CD4-positive, alpha-beta T cell treated with Interleukin-2 at 100 ng/mL for 4 hours (primary cell): ENCODE data around the gene TTC1.
A peak's percentile ranks its signal among the peaks of the same experiment; 100 is the strongest.
"Not testable (repeated sequence)": the region's sequence is repeated elsewhere in the genome, so short reads cannot be mapped to it uniquely, and the experiment has no call there.

Experiments
- DNase-seq: peaks from one replicate; pipeline ENCODE4 v3.0.0-alpha.2; 2020; ENCODE audit warnings: low spot score

The TTC1 gene, protein sequence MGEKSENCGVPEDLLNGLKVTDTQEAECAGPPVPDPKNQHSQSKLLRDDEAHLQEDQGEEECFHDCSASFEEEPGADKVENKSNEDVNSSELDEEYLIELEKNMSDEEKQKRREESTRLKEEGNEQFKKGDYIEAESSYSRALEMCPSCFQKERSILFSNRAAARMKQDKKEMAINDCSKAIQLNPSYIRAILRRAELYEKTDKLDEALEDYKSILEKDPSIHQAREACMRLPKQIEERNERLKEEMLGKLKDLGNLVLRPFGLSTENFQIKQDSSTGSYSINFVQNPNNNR

DNA sequence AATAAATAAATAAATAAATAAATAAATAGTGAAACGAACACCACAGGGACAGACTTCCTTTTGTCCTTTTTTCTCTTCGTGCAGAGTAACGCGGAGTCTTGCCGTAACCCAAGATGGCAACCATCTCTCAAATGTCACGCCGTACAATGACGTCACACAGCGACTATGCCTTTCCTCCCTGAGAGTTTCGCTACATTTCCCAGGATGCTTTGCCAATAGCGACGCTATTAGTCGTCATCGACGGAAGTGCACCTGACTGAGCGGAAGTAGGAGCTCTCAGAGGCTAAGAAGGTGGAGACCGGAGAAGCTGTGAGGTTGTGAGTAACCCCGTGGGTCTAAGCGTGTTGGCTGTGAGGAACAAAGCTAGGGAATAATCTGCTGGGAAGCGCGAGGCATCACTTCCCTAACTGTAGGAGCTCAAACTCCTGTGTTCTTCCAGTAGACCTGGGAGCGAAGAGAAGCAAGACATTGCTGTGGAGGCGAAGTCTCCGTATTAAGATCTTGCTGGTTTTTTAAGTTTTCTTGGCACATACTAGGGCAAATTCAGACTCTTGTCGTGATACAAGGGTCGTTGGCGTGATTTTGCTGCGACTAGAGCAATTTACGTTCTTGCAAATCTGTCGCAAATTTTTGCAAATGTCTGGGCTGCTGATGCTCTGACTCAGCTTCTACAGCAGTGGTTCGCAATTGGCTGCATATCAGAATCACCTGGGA is at the start of gene TTC1:
TTC1 (plus strand) TSS at position 263 of the 714 bp plus-strand sequence. CDS start 1,390 bp downstream, outside the sequence.
- peak; percentile 96 for DNase-seq

- no peak for DNase-seq
These were observed 47.5 kb upstream of the TTC1 start for GRCh38 chr5:159961176-159962160.

- DNase-seq = no peak
These were observed 46.7 kb upstream of the TTC1 start for GRCh38 chr5:159962214-159962613.

GRCh38 chr5:159963935-159964334 is 45.0 kb upstream of the TTC1 start:
- no peak for DNase-seq

GRCh38 chr5:159965031-159965837 is 43.7 kb upstream of the TTC1 start:
- no peak for DNase-seq

DNA sequence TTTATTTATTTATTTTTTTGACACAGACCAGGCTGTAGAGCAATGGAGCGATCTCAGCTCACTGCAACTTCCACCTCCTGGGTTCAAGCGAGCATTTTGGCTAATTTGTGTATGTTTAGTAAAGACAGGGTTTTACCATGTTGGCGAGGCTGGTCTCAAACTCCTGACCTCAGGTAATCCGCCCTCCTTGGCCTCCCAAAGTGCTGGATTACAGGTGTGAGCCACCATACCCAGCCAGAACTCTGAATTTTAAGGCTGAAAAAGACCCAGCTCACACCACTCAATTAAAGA is 43.2 kb upstream of the TTC1 start:
- DNase-seq = not testable (repeated sequence)

DNA sequence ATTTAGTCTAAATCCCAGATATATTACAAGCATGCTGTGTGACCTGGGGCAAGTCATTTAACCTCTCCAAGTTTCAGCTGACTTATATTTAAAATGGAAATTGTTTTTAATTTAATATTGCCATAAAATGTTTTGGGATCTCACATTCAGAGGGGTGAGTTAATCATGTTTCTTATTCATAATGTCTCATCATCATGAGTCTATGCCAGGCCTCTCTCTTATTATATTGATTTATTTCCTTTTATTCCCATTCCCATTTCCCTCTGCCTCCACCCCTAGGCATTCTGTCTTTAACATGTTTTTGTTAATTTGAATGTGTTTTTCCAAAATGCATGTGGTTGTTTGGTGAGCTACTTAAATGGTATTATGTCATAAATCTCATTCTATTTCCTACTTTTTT is 39.0 kb upstream of the TTC1 start:
- DNase-seq = no peak

GRCh38 chr5:159971038-159971437 is 37.9 kb upstream of the TTC1 start:
- no peak for DNase-seq

- no peak for DNase-seq
These were observed 37.4 kb upstream of the TTC1 start for GRCh38 chr5:159971514-159971913.

DNA sequence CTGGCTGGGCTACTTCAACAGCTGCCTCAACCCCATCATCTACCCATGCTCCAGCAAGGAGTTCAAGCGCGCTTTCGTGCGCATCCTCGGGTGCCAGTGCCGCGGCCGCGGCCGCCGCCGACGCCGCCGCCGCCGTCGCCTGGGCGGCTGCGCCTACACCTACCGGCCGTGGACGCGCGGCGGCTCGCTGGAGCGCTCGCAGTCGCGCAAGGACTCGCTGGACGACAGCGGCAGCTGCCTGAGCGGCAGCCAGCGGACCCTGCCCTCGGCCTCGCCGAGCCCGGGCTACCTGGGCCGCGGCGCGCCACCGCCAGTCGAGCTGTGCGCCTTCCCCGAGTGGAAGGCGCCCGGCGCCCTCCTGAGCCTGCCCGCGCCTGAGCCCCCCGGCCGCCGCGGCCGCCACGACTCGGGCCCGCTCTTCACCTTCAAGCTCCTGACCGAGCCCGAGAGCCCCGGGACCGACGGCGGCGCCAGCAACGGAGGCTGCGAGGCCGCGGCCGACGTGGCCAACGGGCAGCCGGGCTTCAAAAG is 36.9 kb upstream of the TTC1 start:
- DNase-seq = no peak

GRCh38 chr5:159972538-159973362 is 36.2 kb upstream of the TTC1 start:
- no peak for DNase-seq

DNA sequence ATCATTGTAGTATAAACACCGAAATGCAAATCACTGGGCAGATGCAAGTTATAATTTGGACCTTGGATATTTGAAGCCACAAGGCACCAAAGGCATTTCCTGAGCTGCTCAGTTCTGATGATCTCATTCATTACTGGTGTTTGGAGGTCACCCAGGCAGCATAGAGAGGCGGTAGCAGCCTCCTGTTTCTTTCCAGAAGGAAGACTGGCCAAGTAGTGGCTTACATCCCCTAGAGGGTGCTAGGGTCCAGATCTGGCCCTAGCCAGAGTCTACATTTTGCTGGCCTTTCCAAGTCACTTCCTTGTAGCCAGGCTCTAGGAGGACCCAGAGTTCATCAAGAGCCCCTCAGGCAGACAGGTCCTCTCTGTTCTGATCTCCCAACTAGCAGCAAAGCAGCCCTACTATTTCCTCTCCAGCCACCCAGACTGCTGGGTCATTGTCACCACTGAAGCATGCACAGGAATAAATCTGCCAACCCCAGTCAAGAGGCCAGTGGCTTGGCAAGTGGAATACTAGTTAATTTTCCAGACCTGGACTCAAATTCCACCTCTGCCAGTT is 33.4 kb upstream of the TTC1 start:
- DNase-seq = no peak

DNA sequence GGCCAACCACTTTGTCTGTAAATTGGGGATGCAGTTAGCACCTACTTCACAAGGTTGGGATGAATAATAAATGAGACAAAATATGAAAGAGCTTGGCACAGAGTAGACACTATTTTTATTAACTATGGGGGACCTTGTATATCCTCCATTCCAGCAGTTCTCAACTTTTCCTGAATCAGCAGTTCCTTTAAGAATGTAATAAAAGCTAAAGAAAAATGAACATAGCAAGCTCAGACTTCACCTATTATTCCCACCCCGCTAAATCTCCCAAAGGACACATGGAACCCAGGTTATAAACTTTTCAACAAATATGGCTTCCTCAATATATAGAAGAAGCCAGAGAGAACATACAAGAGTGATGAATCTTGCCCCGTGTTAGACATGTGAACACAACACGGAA is 32.0 kb upstream of the TTC1 start:
- no peak for DNase-seq

GRCh38 chr5:159978358-159978757 is 30.6 kb upstream of the TTC1 start:
- DNase-seq = no peak

- no peak for DNase-seq
These were observed 26.3 kb upstream of the TTC1 start for GRCh38 chr5:159982421-159983173.

DNA sequence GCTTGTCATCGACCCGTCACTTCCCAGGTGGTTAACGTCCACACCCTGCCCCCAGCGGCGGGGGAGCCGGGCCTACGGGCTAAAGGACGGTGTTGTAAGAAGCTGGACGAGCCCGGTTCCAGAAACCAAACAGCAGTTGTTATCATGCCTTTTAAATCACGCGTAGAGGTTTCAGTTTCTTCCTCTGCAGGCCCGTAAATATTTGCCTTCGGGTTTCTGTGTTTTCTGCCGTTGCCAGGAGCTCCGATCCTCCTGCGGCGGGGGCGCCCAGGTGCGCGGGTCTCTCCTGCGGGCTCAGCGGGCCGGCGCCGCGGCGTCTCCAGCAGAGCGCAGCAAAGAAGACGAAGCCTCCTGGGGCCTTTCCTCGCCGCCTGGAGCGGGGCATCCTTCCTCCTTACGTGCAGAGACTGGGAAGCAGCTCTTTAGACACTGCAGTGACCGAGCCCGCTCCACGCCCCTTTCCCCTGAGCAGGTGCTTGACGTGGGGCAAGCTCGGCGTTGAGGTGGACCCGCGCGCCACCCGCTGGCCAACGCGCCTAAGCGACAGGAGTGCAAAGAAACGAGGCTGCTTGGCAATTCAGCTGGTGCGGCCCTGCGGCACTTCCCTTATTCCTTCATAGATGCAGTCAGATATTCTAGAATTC is 21.8 kb upstream of the TTC1 start:
- peak; percentile 70 for DNase-seq

DNA sequence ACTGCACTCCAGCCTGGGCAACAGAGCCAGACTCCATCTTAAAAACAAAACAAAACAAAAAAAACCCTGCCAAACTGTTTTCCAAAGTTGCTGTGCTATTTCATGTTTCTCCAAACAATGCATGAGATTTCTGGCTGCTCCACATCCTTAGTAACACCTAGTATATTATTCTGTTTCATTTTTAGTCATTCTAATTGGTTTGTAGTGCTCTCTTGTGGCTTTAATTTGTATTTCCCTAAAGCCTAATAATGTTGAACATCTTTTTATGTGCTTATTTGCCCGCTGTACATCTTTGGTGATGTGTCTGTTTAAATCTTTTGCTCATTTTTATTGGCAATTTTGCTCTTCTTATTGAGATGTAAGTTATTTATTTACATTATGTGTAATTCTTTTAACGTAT is 18.4 kb upstream of the TTC1 start:
- DNase-seq = no peak

DNA sequence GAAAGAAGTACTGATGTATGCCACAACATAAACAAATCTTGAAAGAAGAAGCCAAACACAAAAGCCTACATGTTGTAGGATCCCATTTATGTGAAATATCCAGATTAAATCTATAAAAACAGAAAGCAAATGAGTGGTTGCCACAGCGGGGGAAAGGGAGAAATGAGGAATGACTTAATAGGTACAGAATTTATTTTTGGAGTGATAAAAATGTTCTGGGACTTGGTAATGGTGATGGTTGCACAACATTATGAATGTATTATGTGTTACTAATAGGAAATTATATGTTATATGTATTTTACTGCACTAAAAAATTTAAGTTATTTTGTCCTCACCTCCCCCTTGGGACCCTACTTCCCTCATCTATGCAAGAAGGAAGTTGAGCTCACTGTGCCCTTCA is 16.4 kb upstream of the TTC1 start:
- DNase-seq = no peak

DNA sequence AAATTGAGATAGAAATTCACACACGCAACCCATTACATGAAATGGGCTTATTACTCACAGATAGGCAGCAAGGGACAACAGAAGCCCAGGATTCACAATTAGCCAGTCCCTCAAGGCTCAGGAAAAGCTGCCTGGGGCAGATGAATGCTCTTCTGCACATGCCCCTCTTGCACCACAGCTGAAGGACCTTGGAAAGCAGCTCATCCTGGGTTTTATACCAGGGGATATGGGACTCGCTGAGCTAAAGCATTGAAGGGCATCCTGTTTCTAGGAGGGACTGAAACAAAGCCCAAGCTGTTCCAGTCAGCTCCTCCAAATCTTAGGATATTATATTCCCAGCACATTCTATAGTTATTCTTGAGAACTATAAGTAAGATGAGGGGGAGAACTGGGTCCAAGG is 15.7 kb upstream of the TTC1 start:
- no peak for DNase-seq
